Keratinocyte (primary cell): ENCODE data around the gene FOXJ2. TPM values are rescaled to one million over a fixed set of nuclear protein-coding genes. Genes with fewer than 3 reads are reported as not detected.
"Not testable (repeated sequence)": the region's sequence is repeated elsewhere in the genome, so short reads cannot be mapped to it uniquely, and the experiment has no call there.

Experiments
- DNase-seq: peaks from one replicate; pipeline ENCODE4 v3.0.0-alpha.2; 2011; ENCODE audit warnings: low read depth, missing footprints, low spot score
- FAIRE-seq: peaks from 2 replicates; lab custom pipeline; 2011; peaks lifted over from hg19 to GRCh38; lab: Jason Lieb, UNC
- H2AFZ ChIP-seq: 2 replicates; pipeline ENCODE4 v1.6.0; 2012; ENCODE audit warnings: low read length, control low read depth, inconsistent platforms; ENCODE audit not compliant: control insufficient read depth
- H3K27ac ChIP-seq: 2 replicates; pipeline ENCODE4 v1.5.1; 2011; ENCODE audit warnings: low read length; ENCODE audit not compliant: control insufficient read depth, insufficient read depth
- H3K27me3 ChIP-seq: 3 replicates; pipeline ENCODE4 v1.6.0; 2011; ENCODE audit warnings: low read length; ENCODE audit not compliant: control insufficient read depth, insufficient read depth; ENCODE audit errors: extremely low read depth
- H3K36me3 ChIP-seq, 2 experiments: 2 replicates in 1 of 2; 3 replicates in 1 of 2; pipeline ENCODE4 v1.5.1; 2011; ENCODE audit warnings: low read length in 2 of 2, mild to moderate bottlenecking in 1 of 2; ENCODE audit not compliant: control insufficient read depth in 2 of 2, insufficient read depth in 2 of 2; ENCODE audit errors: extremely low read depth in 1 of 2
- H3K4me1 ChIP-seq: 3 replicates; pipeline ENCODE4 v1.5.1; 2011; ENCODE audit warnings: low read length; ENCODE audit not compliant: control insufficient read depth, insufficient read depth; ENCODE audit errors: extremely low read depth
- H3K4me2 ChIP-seq: 3 replicates; pipeline ENCODE4 v1.6.0; 2011; ENCODE audit warnings: low read depth, low read length; ENCODE audit not compliant: control insufficient read depth, insufficient read depth; ENCODE audit errors: extremely low read depth
- H3K4me3 ChIP-seq, 3 experiments: fragments of 200-600 bp in 1 of 3; sonication (generic) in 1 of 3; 2 replicates in 2 of 3; 3 replicates in 1 of 3; pipeline ENCODE4 v1.5.1; 2011 to 2016; ENCODE audit warnings: low read length in 3 of 3, mild to moderate bottlenecking in 3 of 3, control low read depth in 2 of 3, inconsistent platforms in 1 of 3, low read depth in 1 of 3, mixed read lengths in 1 of 3, mixed run types in 1 of 3, moderate library complexity in 1 of 3; ENCODE audit not compliant: control insufficient read depth in 2 of 3, insufficient read depth in 2 of 3; ENCODE audit errors: extremely low read depth in 1 of 3
- H3K79me2 ChIP-seq: 2 replicates; pipeline ENCODE4 v1.6.0; 2012; ENCODE audit warnings: low read length; ENCODE audit not compliant: control insufficient read depth, insufficient read depth
- H3K9ac ChIP-seq: 3 replicates; pipeline ENCODE4 v1.6.0; 2011; ENCODE audit warnings: low read length; ENCODE audit not compliant: control insufficient read depth, insufficient read depth; ENCODE audit errors: extremely low read depth
- H3K9me1 ChIP-seq: 3 replicates; pipeline ENCODE4 v1.6.0; 2011; ENCODE audit warnings: low read length; ENCODE audit not compliant: control insufficient read depth, insufficient read depth; ENCODE audit errors: extremely low read depth
- H3K9me3 ChIP-seq: 2 replicates; pipeline ENCODE4 v1.5.1; 2012; ENCODE audit warnings: low read depth, low read length; ENCODE audit not compliant: control insufficient read depth
- H4K20me1 ChIP-seq: 3 replicates; pipeline ENCODE4 v1.6.0; 2011; ENCODE audit warnings: low read length; ENCODE audit not compliant: control insufficient read depth, insufficient read depth; ENCODE audit errors: extremely low read depth
- CTCF ChIP-seq, 3 experiments: IDR thresholded peaks in 1 of 3; conservative IDR thresholded peaks in 1 of 3; optimal IDR thresholded peaks in 1 of 3; 2 replicates in 2 of 3; 3 replicates in 1 of 3; pipeline versions ENCODE3 to v1.5.1; 2011; ENCODE audit warnings: low read length in 3 of 3, mild to moderate bottlenecking in 3 of 3, moderate library complexity in 2 of 3, control low read depth in 1 of 3, inconsistent platforms in 1 of 3; ENCODE audit not compliant: insufficient read depth in 2 of 3; ENCODE audit errors: extremely low read depth in 1 of 3
- EZH2 ChIP-seq: IDR thresholded peaks from one replicate; pipeline ENCODE4 v1.6.1; 2012; ENCODE audit warnings: inconsistent platforms, mild to moderate bottlenecking, low read length, moderate library complexity
- dilution Hi-C: fragments of 300-500 bp; cut with MboI; formaldehyde crosslinking; loops from one replicate; pipeline ENCODE4 v1.7.0; 2020; ENCODE audit warnings: low sequenced_read_pairs; ENCODE audit not compliant: extremely low pct_ligation_motif_present
- polyA plus RNA-seq, 5 experiments: library from polyadenylated mRNA; depleted of rRNA in 3 of 5; stranded (reverse) in 3 of 5; stranded (forward) in 1 of 5; unstranded in 1 of 5; fragments of >200 nt; gene quantifications; 1 replicate in 1 of 5; 2 replicates in 3 of 5; 3 replicates in 1 of 5; pipeline versions ENCODE4 v1.2.1 to v1.2.3, GENCODE V29; 2011 to 2012; ENCODE audit warnings: missing spikeins in 2 of 5, low read depth in 1 of 5, low replicate concordance in 1 of 5

FOXJ2 gene
- polyA plus RNA-seq, 1 donor (not counting 4 experiments of a cell fraction or from before 2014, with no cell fraction given) = 4.2 TPM

DNA sequence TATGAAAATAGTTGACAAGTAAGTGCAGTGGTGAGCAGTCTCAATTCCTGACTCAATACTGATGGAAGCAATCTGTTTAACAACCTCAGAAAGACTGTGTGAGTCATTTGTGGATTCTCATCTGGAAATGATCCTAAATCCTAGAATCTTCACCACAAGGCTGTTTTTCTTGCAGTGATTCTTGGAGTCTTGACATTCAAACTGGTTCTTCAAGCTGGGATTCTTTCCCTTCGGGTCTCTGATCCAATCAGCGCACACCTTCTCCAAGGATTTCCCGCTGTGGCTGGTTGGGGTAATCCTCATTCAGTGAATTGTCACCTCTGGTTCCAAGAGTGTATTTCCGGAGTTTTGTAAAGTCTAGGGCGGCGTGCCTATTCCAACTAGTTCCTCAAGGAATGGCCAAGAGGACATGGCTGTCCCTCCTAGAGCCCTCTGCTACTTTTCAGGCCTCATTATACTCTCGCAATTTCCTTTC, 37.7 kb upstream of the FOXJ2 start:
- peaks cover 10% of the 10 kb centered on the region for H3K4me1 ChIP-seq
- H3K27ac ChIP-seq = peak overlapping the region; percentile 39
- no peak overlapping the region for H2AFZ ChIP-seq
- H3K4me2 ChIP-seq = peak overlapping the region; percentile 29
- H4K20me1 ChIP-seq = no peaks in the 10 kb centered on the region
- no peaks in the 10 kb centered on the region for H3K36me3 ChIP-seq
- TF ChIP-seq EZH2 (no peak), CTCF (optimal IDR thresholded peaks at IDR 0.05 in 1 of 3, IDR thresholded peaks at IDR 0.05 in 1 of 3, conservative IDR thresholded peaks at IDR 0.05 in 1 of 3; ENCODE audit: extremely low read depth in 1 of 3, insufficient read depth in 2 of 3, low read length in 3 of 3) (no peak)
- H3K9ac ChIP-seq = no peak overlapping the region
- peak; percentile 77 for DNase-seq
- no peaks in the 10 kb centered on the region for H3K9me1 ChIP-seq
- no peaks in the 10 kb centered on the region for H3K27me3 ChIP-seq
- dilution Hi-C loops = no loop called here
- no peaks in the 10 kb centered on the region for H3K79me2 ChIP-seq
- FAIRE-seq = peak; percentile 75
- H3K9me3 ChIP-seq = no peaks in the 10 kb centered on the region
- H3K4me3 ChIP-seq = no peak overlapping the region

DNA sequence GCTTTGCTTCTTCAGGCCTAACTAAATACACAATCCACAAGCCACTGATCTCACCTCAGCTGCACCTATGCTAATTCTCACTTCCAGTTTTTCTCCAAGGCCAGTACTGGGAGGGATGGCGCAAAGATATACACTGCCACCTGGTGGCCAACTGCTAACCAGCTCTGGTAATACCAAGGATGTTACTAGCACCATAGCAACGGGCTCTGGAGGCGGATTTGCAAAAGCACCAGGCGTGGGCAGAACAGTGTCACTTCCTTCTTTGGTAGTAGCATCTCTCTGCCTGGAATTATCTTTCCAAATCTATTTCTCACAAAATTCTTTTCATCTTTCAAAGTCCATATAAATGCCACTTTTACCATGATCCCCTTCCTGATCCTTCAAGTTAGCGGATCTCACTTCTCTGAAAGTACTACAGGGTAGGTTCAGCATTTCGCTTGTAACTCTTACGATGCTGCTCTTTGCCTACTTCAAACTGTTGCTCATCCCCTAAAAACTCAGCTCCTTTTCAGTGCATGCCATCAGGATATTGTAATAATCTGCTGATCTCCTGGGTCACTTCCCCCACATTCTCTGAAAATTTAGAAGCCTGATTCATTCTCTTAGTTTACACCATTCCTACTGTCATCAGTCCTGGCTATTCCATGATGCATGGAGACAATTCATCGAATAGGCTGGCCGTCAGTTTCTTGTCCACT, 37.1 kb upstream of the FOXJ2 start:
- dilution Hi-C loops = no loop called here
- H3K4me2 ChIP-seq = peak overlapping the region; percentile 29
- peak; percentile 53 for DNase-seq
- no peaks in the 10 kb centered on the region for H3K79me2 ChIP-seq
- H3K4me3 ChIP-seq = no peak overlapping the region
- no peaks in the 10 kb centered on the region for H4K20me1 ChIP-seq
- peaks cover 10% of the 10 kb centered on the region for H3K4me1 ChIP-seq
- TF ChIP-seq CTCF (optimal IDR thresholded peaks at IDR 0.05 in 1 of 3, IDR thresholded peaks at IDR 0.05 in 1 of 3, conservative IDR thresholded peaks at IDR 0.05 in 1 of 3; ENCODE audit: extremely low read depth in 1 of 3, insufficient read depth in 2 of 3, low read length in 3 of 3) = peak; percentile 51 to 76 (median 70)
- TF ChIP-seq EZH2 = no peak
- H3K9me1 ChIP-seq = no peaks in the 10 kb centered on the region
- no peak overlapping the region for H3K9ac ChIP-seq
- H3K27me3 ChIP-seq = no peaks in the 10 kb centered on the region
- no peaks in the 10 kb centered on the region for H3K36me3 ChIP-seq
- H3K27ac ChIP-seq = peak overlapping the region; percentile 39
- no peaks in the 10 kb centered on the region for H3K9me3 ChIP-seq
- H2AFZ ChIP-seq = no peak overlapping the region
- FAIRE-seq = peak; percentile 94

- H2AFZ ChIP-seq, H3K4me1 ChIP-seq, H3K9me1 ChIP-seq, H3K9me3 ChIP-seq, H3K4me2 ChIP-seq, dilution Hi-C loops, DNase-seq, H3K79me2 ChIP-seq, H3K27ac ChIP-seq, H3K9ac ChIP-seq, H3K36me3 ChIP-seq, H3K27me3 ChIP-seq, H4K20me1 ChIP-seq, H3K4me3 ChIP-seq, FAIRE-seq: not testable (repeated sequence)
Observed at GRCh38 chr12:8000827-8001226, 31.7 kb upstream of the FOXJ2 start.

DNA sequence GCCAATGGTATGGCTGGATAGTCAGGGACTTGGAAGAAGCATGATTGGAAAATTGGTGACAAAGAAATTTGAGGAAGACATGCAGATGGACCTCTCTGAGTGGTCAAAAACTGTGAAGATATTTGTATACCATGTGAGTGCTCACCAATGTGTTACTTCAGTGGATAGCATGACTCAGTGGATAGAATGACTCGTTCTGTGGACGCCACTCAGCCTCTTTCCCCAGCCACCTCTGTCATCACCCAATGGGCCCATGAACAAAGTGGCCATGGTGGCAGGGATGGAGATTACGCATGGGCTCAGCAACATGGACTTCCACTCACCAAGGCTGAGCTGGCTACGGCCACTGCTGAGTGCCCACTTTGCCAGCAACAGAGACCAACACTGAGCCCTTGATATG, 31.0 kb upstream of the FOXJ2 start:
- dilution Hi-C loops, H3K27me3 ChIP-seq, H3K4me3 ChIP-seq, H3K4me1 ChIP-seq, H3K9ac ChIP-seq, FAIRE-seq, H4K20me1 ChIP-seq, H2AFZ ChIP-seq, H3K9me1 ChIP-seq, H3K79me2 ChIP-seq, H3K36me3 ChIP-seq, DNase-seq, H3K4me2 ChIP-seq, H3K27ac ChIP-seq, H3K9me3 ChIP-seq: not testable (repeated sequence)
